WTC11 (cell line): Measurements from ENCODE around the gene BRPF1.

Source experiments
- ATF2 ChIP-seq: sonication (generic); formaldehyde crosslinking; IDR thresholded peaks from 2 replicates; pipeline ENCODE4 v1.8.1; 2022; ENCODE audit warnings: low read depth, missing genetic modification reagents, borderline replicate concordance
- CREM ChIP-seq: sonication (generic); formaldehyde crosslinking; IDR thresholded peaks from 2 replicates; pipeline ENCODE4 v1.8.1; 2022; ENCODE audit warnings: mild to moderate bottlenecking, missing genetic modification reagents, moderate library complexity
- ELF4 ChIP-seq: sonication (generic); formaldehyde crosslinking; IDR thresholded peaks from 2 replicates; pipeline ENCODE4 v1.8.1; 2022; ENCODE audit warnings: low read depth, mild to moderate bottlenecking, moderate library complexity, missing genetic modification reagents
- ETV6 ChIP-seq: sonication (generic); formaldehyde crosslinking; IDR thresholded peaks from 2 replicates; pipeline ENCODE4 v1.8.1; 2022; ENCODE audit warnings: mild to moderate bottlenecking, missing genetic modification reagents
- FOXP1 ChIP-seq: sonication (generic); formaldehyde crosslinking; IDR thresholded peaks from 2 replicates; pipeline ENCODE4 v1.8.0; 2022; ENCODE audit warnings: missing genetic modification reagents, mild to moderate bottlenecking, moderate library complexity, borderline replicate concordance
- JUN ChIP-seq: sonication (generic); formaldehyde crosslinking; IDR thresholded peaks from 2 replicates; pipeline ENCODE4 v1.8.0; 2023; ENCODE audit warnings: mild to moderate bottlenecking, missing genetic modification reagents
- MXD4 ChIP-seq: fragments of 250-450 bp; sonication (Bioruptor Pico); IDR thresholded peaks from 2 replicates; pipeline ENCODE4 v1.8.0; 2021; ENCODE audit warnings: mild to moderate bottlenecking, moderate library complexity, borderline replicate concordance
- ZNF317 ChIP-seq: sonication (generic); formaldehyde crosslinking; IDR thresholded peaks from 2 replicates; pipeline ENCODE4 v1.8.1; 2023; ENCODE audit warnings: low read depth, mild to moderate bottlenecking, moderate library complexity, missing genetic modification reagents, borderline replicate concordance
- ZNF416 ChIP-seq: fragments of 250-450 bp; sonication (Bioruptor Pico); IDR thresholded peaks from 2 replicates; pipeline ENCODE4 v1.9.0; 2021; ENCODE audit warnings: mild to moderate bottlenecking, inconsistent platforms
- TF ChIP-seq, protein P1 (sequence below): sonication (generic); formaldehyde crosslinking; IDR thresholded peaks from 2 replicates; pipeline ENCODE4 v1.8.0; 2022; ENCODE audit warnings: mild to moderate bottlenecking, missing genetic modification reagents
- TF ChIP-seq, protein P2 (sequence below): fragments of 200-600 bp; IDR thresholded peaks from 2 replicates; pipeline ENCODE4 v1.8.0; 2022; ENCODE audit warnings: antibody characterized with exemption
- TF ChIP-seq, protein P3 (sequence below): sonication (generic); formaldehyde crosslinking; IDR thresholded peaks from 2 replicates; pipeline ENCODE4 v1.8.0; 2023; ENCODE audit warnings: missing genetic modification reagents
- TF ChIP-seq, protein P4 (sequence below): sonication (generic); formaldehyde crosslinking; IDR thresholded peaks from 2 replicates; pipeline ENCODE4 v1.8.1; 2023; ENCODE audit warnings: mild to moderate bottlenecking, missing genetic modification reagents, borderline replicate concordance
- TF ChIP-seq, protein P5 (sequence below): sonication (generic); formaldehyde crosslinking; IDR thresholded peaks from 2 replicates; pipeline ENCODE4 v1.8.1; 2022; ENCODE audit warnings: mild to moderate bottlenecking, missing genetic modification reagents, moderate library complexity, borderline replicate concordance

DNA sequence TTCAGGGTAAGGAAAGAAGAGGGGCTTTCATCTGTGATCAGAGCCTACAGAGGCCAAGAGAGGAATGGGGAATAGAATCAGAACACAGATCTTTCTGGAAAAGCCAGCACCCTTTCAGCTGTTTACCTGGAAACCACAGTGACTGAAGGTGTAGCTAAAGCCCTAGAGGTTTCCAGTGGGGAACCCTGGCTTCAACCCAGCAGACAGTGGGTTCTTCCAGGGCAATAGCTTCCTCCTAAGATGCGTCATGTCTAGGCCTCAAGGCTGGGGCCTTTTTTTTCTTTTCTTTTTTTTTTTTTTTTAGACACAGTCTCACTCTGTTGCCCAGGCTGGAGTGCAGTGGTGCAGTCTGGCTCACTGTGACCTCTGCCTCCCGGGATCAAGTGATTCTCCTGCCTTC lies 31.0 kb upstream of the BRPF1 start:
- TF ChIP-seq, protein P1, sequence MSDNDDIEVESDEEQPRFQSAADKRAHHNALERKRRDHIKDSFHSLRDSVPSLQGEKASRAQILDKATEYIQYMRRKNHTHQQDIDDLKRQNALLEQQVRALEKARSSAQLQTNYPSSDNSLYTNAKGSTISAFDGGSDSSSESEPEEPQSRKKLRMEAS, result no peak
- TF ChIP-seq, protein P2, sequence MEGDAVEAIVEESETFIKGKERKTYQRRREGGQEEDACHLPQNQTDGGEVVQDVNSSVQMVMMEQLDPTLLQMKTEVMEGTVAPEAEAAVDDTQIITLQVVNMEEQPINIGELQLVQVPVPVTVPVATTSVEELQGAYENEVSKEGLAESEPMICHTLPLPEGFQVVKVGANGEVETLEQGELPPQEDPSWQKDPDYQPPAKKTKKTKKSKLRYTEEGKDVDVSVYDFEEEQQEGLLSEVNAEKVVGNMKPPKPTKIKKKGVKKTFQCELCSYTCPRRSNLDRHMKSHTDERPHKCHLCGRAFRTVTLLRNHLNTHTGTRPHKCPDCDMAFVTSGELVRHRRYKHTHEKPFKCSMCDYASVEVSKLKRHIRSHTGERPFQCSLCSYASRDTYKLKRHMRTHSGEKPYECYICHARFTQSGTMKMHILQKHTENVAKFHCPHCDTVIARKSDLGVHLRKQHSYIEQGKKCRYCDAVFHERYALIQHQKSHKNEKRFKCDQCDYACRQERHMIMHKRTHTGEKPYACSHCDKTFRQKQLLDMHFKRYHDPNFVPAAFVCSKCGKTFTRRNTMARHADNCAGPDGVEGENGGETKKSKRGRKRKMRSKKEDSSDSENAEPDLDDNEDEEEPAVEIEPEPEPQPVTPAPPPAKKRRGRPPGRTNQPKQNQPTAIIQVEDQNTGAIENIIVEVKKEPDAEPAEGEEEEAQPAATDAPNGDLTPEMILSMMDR, result no peak
- no peak for TF ChIP-seq MXD4
- no peak for TF ChIP-seq FOXP1 (CRISPR knock-in tag)
- TF ChIP-seq, protein P3, sequence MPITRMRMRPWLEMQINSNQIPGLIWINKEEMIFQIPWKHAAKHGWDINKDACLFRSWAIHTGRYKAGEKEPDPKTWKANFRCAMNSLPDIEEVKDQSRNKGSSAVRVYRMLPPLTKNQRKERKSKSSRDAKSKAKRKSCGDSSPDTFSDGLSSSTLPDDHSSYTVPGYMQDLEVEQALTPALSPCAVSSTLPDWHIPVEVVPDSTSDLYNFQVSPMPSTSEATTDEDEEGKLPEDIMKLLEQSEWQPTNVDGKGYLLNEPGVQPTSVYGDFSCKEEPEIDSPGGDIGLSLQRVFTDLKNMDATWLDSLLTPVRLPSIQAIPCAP (CRISPR knock-in tag), result no peak
- TF ChIP-seq ATF2 (CRISPR knock-in tag), result no peak
- no peak for TF ChIP-seq CREM (CRISPR knock-in tag)
- TF ChIP-seq, protein P4, sequence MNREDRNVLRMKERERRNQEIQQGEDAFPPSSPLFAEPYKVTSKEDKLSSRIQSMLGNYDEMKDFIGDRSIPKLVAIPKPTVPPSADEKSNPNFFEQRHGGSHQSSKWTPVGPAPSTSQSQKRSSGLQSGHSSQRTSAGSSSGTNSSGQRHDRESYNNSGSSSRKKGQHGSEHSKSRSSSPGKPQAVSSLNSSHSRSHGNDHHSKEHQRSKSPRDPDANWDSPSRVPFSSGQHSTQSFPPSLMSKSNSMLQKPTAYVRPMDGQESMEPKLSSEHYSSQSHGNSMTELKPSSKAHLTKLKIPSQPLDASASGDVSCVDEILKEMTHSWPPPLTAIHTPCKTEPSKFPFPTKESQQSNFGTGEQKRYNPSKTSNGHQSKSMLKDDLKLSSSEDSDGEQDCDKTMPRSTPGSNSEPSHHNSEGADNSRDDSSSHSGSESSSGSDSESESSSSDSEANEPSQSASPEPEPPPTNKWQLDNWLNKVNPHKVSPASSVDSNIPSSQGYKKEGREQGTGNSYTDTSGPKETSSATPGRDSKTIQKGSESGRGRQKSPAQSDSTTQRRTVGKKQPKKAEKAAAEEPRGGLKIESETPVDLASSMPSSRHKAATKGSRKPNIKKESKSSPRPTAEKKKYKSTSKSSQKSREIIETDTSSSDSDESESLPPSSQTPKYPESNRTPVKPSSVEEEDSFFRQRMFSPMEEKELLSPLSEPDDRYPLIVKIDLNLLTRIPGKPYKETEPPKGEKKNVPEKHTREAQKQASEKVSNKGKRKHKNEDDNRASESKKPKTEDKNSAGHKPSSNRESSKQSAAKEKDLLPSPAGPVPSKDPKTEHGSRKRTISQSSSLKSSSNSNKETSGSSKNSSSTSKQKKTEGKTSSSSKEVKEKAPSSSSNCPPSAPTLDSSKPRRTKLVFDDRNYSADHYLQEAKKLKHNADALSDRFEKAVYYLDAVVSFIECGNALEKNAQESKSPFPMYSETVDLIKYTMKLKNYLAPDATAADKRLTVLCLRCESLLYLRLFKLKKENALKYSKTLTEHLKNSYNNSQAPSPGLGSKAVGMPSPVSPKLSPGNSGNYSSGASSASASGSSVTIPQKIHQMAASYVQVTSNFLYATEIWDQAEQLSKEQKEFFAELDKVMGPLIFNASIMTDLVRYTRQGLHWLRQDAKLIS (CRISPR knock-in tag), result no peak
- no peak for TF ChIP-seq ETV6 (CRISPR knock-in tag)
- no peak for TF ChIP-seq ELF4 (CRISPR knock-in tag)
- no peak for TF ChIP-seq JUN (CRISPR knock-in tag)
- TF ChIP-seq, protein P5, sequence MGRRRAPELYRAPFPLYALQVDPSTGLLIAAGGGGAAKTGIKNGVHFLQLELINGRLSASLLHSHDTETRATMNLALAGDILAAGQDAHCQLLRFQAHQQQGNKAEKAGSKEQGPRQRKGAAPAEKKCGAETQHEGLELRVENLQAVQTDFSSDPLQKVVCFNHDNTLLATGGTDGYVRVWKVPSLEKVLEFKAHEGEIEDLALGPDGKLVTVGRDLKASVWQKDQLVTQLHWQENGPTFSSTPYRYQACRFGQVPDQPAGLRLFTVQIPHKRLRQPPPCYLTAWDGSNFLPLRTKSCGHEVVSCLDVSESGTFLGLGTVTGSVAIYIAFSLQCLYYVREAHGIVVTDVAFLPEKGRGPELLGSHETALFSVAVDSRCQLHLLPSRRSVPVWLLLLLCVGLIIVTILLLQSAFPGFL, result no peak
- TF ChIP-seq ZNF416 (CRISPR knock-in tag), result no peak
- TF ChIP-seq ZNF317 (CRISPR knock-in tag), result no peak
